SH-SY5Y (cell line): ENCODE data around the gene KCNK15.

Experiments
- GATA2 ChIP-seq: IDR thresholded peaks from 2 replicates; pipeline ENCODE4 v1.6.1; 2011; ENCODE audit warnings: mild to moderate bottlenecking, low read depth, low read length
- GATA3 ChIP-seq: IDR thresholded peaks from 2 replicates; pipeline ENCODE4 v1.6.1; 2011; ENCODE audit warnings: low read depth, mild to moderate bottlenecking, low read length, moderate library complexity

DNA sequence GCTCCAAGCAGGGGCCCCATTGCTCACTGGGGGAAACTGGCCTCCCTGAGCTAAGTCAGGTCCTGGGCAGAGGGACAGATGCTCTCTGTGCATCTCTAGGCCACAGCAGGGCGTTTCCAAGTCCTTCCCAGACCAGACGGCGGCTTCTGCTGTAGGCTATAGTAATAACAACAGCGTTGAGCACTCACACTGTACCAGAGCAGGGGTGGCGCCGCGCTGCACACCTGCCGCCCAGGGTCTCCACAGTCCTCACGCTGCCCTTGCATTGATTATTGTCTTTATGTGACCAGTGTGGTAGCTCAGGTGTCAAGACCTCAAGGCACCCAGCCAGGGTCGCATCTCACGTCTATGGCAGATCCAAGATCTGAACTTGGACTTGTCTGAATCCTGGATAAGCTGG, 45.4 kb upstream of the KCNK15 start:
- TF ChIP-seq GATA2 (no peak), GATA3 (no peak)
